Mucosa of descending colon (tissue), 3 donors: ENCODE measurements around the gene TMEM87B. TPM values are rescaled to one million over a fixed set of nuclear protein-coding genes. Genes with fewer than 3 reads are reported as not detected.

Experiments
- ATAC-seq: fragments of 200-7000 bp; cut with Tn5 transposase; one replicate; pipeline ENCODE4 v1.9.1; 2020; ENCODE audit warnings: mild to moderate bottlenecking, moderate library complexity
- DNase-seq, 3 donors: peaks; one replicate each; pipeline ENCODE4 v3.0.0-alpha.2; 2020
- H3K36me3 ChIP-seq: fragments of 200-600 bp; one replicate; pipeline ENCODE4 v1.8.0; 2021; ENCODE audit warnings: low read depth, mild to moderate bottlenecking
- H3K4me1 ChIP-seq: fragments of 200-600 bp; one replicate; pipeline ENCODE4 v1.8.0; 2021; ENCODE audit warnings: low read depth, mild to moderate bottlenecking
- H3K4me3 ChIP-seq: fragments of 200-600 bp; one replicate; pipeline ENCODE4 v1.8.0; 2021; ENCODE audit warnings: mild to moderate bottlenecking
- H3K9me3 ChIP-seq: fragments of 200-600 bp; one replicate; pipeline ENCODE4 v1.8.0; 2021; ENCODE audit warnings: mild to moderate bottlenecking
- intact Hi-C, 2 donors: fragments of 100-400 bp; cut with DNase I in 1 of 2; cut with micrococcal nuclease in 1 of 2; formaldehyde crosslinking; loops; one replicate each; pipeline versions ENCODE4 v1.11.0 to v1.11.1; 2022; cut with DNase I, micrococcal nuclease
- total RNA-seq, 3 donors: library from RNA; stranded (reverse); fragmentation: NEBNext Ultra II Directional in 2 of 3; extraction: Animal tissue kit (Norgen Biotek cat#: 25700) in 2 of 3; gene quantifications; one replicate each; pipeline versions ENCODE4 v1.2.1 to v1.2.4, GENCODE V29; 2021 to 2023
- TF ChIP-seq, protein P1 (sequence below): fragments of 200-600 bp; IDR thresholded peaks from one replicate; pipeline ENCODE4 v1.8.0; 2022; ENCODE audit warnings: antibody characterized with exemption, mild to moderate bottlenecking
- donor health status: DM: no; HTN: no; CAD: no; lungs with moderate emphysema.
- donor health status: DM: no; HTN: no; CAD: no.
- donor health status: DM: no; HTN: yes; CAD: no.

Gene TMEM87B
- total RNA-seq, 3 donors from 2014 or later, result 39.2 to 72.2 (median 55.7) TPM

DNA sequence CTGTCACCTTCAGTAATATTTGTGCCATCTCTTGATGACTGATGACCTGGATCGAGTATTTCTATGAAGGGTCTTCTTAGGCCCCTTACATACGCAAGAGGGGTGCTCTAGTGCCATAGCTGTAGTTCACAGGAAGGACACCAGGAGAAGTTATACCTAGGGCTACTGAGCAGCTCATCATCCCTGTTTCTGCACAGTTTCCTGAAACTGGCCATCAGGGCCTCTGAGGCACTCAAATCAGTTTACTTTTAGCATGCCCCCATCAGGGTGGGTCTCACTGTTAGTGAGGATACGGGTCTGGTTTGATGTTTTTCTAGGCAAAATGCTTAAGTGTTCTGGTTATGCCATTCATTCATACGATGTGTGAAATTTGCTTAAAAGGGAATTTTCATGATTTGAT lies 63.1 kb downstream of the TMEM87B start:
- ATAC-seq, result no peak
- TF ChIP-seq, protein P1, sequence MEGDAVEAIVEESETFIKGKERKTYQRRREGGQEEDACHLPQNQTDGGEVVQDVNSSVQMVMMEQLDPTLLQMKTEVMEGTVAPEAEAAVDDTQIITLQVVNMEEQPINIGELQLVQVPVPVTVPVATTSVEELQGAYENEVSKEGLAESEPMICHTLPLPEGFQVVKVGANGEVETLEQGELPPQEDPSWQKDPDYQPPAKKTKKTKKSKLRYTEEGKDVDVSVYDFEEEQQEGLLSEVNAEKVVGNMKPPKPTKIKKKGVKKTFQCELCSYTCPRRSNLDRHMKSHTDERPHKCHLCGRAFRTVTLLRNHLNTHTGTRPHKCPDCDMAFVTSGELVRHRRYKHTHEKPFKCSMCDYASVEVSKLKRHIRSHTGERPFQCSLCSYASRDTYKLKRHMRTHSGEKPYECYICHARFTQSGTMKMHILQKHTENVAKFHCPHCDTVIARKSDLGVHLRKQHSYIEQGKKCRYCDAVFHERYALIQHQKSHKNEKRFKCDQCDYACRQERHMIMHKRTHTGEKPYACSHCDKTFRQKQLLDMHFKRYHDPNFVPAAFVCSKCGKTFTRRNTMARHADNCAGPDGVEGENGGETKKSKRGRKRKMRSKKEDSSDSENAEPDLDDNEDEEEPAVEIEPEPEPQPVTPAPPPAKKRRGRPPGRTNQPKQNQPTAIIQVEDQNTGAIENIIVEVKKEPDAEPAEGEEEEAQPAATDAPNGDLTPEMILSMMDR, result no peak
- intact Hi-C loops, result no loop called here
- Histone ChIP-seq H3K9me3 (no peaks in the 10 kb centered on the region), H3K4me1 (no peaks in the 10 kb centered on the region), H3K36me3 (no peaks in the 10 kb centered on the region), H3K4me3 (no peak overlapping the region)
- no peak for DNase-seq

DNA sequence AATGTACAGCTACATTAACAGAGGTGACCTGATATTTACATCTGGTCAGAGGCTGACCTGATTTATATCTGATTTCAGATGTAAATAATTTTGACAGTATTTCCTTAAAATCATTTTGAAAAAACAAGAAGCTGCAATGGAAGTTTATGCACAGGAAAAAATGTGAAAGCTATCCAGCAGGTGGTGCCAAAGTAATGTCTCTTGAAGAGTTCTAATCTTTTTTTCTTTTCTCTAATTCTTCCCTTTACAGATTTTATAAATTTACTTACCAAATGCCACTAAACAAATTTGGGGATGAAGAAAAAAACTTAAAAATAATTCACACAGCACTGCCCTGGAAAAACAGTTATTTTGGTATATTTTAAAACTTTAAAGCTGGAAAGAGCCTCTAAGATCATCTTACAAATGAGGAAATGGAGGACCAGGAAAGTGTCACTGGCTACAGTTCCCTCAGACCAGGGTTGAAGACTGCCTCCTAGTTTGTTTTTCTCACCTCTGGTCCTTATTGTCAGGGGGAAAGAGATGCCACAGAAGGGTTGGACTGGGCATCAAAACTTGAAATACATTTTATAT lies 66.7 kb downstream of the TMEM87B start:
- H3K4me3 ChIP-seq, result no peak overlapping the region
- DNase-seq, result peak in 1 of 3 donors; percentile 67
- H3K4me1 ChIP-seq, result no peaks in the 10 kb centered on the region
- TF ChIP-seq, protein P1, result no peak
- no peaks in the 10 kb centered on the region for H3K36me3 ChIP-seq
- no peak for ATAC-seq
- no peaks in the 10 kb centered on the region for H3K9me3 ChIP-seq
- intact Hi-C loops, result no loop called here

DNA sequence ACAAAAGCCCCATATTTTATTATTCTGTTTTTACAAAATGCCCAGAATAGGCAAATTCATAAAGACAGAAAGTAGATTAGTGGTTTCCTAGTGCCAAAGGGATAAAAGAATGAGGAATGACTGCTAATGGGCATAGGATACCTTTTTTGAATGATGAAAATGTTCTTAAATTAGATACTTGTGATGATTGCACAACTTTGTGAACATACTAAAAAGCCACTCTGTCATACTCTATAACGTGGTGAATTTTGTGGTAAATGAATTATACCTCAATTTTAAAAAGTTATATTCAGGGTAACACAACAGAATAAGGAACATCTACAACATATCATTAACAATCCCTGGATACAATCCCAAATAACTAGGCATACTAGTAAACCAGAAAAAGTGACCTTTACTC lies 74.0 kb downstream of the TMEM87B start:
- no peaks in the 10 kb centered on the region for H3K36me3 ChIP-seq
- intact Hi-C loops, result no loop called here
- no peaks in the 10 kb centered on the region for H3K9me3 ChIP-seq
- no peak overlapping the region for H3K4me3 ChIP-seq
- DNase-seq (no peak), ATAC-seq (no peak)
- no peaks in the 10 kb centered on the region for H3K4me1 ChIP-seq
- TF ChIP-seq, protein P1, result no peak

DNA sequence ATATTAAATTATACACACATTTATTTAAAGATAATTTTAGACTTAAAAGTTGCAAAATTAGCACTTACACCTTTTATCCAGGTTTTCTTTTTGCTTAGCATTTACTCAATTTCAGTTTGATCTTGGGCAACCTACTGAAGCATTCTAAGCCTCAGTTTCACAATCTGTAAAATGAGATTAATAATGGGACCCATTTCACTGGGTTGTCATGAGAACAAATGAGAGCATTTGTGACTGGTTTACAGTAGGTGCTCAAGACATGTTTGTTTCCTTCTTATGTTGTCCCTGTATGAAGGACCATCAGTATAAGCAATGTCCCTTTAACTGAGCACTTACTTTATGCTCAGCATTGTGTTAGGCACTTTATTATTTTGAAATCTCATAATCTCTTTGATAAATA lies 78.3 kb downstream of the TMEM87B start:
- ATAC-seq (no peak), DNase-seq (no peak)
- intact Hi-C loops, result no loop called here
- TF ChIP-seq, protein P1, result no peak
- peaks cover 3% of the 10 kb centered on the region for H3K4me1 ChIP-seq
- no peaks in the 10 kb centered on the region for H3K9me3 ChIP-seq
- no peaks in the 10 kb centered on the region for H3K36me3 ChIP-seq
- no peak overlapping the region for H3K4me3 ChIP-seq

DNA sequence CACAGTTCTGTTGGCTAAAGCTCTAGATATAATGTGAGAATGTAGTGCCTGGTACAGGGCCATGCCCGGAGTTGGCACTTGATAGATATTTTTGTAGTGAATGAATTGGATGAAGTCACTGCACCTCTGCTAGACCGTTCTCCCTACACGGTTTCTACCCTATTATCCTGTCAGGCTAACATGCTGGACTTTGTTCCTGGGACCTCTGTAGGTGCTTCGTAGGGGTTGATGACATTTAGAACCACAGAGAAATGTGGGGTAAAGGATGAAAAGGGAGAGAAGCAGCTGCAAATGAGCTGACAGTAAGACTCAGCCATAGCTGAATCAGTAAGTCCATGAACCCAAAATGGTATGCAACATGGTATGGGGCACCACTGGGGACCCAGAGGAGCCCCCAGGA lies 79.1 kb downstream of the TMEM87B start:
- TF ChIP-seq, protein P1, result no peak
- intact Hi-C loops, result no loop called here

DNA sequence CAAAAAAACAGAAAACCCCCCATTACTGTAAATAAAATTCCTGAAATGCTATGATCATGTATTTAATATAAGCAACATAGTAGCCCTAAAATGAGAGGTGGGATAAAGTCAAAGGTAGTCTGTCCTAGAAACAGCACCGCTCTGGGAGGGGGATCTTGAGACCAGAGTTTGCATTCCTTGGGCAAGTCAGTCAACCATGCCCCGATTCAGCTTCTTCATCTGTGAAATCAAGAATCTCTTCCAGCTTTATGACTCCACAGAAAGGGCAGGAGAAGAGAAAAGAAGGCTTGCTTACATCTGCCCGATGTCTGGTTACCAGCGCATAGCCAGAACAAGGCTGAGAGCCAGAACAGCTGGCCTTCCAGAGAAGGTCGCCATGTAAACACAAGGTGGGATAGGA lies 81.0 kb downstream of the TMEM87B start:
- TF ChIP-seq, protein P1, result no peak
- no peaks in the 10 kb centered on the region for H3K36me3 ChIP-seq
- no peak overlapping the region for H3K4me3 ChIP-seq
- ATAC-seq, result no peak
- no peaks in the 10 kb centered on the region for H3K9me3 ChIP-seq
- H3K4me1 ChIP-seq, result peaks cover 3% of the 10 kb centered on the region
- intact Hi-C loops, result no loop called here
- DNase-seq, result no peak

More for the DNA sequence above, 79.1 kb downstream of the TMEM87B start:
- DNase-seq (no peak), ATAC-seq (no peak)
- Histone ChIP-seq H3K36me3 (no peaks in the 10 kb centered on the region), H3K4me1 (peaks cover 3% of the 10 kb centered on the region), H3K4me3 (no peak overlapping the region), H3K9me3 (no peaks in the 10 kb centered on the region)
